ENCODE results near the gene SEMA5A.

The SEMA5A gene, protein sequence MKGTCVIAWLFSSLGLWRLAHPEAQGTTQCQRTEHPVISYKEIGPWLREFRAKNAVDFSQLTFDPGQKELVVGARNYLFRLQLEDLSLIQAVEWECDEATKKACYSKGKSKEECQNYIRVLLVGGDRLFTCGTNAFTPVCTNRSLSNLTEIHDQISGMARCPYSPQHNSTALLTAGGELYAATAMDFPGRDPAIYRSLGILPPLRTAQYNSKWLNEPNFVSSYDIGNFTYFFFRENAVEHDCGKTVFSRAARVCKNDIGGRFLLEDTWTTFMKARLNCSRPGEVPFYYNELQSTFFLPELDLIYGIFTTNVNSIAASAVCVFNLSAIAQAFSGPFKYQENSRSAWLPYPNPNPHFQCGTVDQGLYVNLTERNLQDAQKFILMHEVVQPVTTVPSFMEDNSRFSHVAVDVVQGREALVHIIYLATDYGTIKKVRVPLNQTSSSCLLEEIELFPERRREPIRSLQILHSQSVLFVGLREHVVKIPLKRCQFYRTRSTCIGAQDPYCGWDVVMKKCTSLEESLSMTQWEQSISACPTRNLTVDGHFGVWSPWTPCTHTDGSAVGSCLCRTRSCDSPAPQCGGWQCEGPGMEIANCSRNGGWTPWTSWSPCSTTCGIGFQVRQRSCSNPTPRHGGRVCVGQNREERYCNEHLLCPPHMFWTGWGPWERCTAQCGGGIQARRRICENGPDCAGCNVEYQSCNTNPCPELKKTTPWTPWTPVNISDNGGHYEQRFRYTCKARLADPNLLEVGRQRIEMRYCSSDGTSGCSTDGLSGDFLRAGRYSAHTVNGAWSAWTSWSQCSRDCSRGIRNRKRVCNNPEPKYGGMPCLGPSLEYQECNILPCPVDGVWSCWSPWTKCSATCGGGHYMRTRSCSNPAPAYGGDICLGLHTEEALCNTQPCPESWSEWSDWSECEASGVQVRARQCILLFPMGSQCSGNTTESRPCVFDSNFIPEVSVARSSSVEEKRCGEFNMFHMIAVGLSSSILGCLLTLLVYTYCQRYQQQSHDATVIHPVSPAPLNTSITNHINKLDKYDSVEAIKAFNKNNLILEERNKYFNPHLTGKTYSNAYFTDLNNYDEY

DNA sequence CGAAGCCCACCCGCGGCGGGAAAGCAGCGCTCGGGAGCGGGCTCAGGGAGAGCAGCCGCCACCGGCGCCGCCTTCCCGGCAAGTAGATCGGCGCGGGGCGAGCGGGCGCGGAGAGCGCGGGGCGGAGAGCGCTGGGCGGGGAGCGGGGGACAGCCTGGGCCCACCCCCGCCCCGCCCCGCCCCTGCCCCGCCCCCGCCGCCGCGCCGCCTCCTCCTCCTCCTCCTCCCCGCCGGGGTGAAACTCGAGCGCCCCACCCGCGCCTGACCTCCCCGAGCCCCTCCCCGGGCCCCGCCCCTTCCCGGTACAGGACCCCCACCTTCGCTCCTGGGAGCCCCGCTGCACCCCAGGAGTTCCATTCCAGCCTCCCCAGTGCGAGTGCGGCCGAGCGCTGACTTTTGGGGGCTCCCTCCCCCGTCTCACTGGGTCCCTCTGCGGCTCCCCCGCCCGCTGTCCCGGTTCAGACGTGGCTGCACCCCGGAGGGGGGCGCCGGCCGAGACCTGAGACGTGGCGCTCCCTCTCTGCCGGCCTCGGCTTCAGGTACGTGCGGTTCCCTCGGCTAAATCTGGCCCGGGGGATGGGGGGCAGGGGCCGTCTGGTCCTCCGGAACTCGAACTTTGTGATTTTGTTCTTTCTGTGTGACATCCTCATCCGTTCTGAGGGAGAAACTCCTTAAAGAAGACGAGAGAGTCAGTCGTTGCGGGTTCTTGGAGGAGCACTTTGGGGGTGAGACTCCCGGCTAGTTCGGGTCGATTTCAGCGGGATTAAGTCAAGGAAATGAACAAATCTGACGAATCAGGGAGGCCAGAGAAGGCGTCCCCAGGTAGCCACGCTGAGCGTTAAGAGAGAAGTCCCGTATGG is at the start of gene SEMA5A:
SEMA5A (minus strand) TSS at position 84 of the 860 bp plus-strand sequence. CDS start 166,129 bp downstream, outside the sequence.
- peak; percentile 21 for DNase-seq

DNA sequence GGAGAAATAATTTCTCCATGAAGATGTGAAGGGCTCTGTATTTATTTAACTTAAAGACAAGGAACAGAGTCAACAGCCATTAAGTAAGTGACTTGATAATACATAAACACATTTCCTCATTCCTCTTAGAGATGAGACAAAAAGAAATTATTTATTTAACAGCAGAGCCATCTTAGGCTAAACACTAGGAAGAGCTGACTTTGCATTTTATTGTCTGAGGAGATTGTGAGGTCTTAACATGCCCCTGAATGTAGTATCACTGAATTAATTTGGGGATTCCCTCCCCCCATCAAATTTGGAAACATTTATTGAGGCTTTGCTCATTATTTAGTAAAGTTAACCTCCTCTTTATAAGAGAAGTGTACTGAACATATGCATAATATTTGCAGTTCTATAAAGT is 49.0 kb upstream of the SEMA5A start:
- DNase-seq = no peak

DNA sequence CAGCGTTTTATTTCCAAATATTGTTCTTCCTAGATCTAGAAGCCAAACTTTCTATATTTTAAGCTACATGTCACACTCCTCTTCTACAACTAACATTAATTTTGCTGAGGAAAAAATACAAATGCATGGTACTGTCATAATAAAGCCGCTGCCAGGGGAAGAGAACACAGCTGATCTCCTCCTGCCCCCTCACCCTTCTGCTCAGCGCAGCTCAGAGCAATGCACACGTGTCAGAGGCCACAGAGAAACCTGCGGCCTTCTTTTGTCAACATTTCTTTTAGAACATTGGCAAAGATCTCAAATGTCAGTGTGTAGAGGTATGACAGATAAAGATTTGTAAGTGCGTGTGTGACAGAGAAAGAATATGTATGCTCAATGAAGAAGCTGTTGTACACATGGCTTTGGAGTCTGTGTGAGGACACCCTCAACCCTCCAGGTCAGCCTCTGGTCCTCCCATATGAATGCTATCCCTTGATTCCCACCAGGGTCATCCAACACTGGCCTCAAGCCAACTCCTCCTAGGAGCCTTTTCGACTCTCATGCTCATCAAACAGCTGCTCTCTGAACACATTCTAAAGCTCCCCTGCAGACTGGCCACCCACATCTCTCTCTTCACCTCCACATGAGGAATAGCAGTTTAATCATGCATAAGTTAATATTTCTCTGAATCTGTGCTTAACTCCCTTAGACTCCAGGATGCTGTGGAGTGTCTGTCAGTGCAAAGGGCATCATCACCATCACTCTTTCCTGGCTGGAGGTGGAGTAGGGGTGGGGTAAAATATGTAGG is 43.4 kb upstream of the SEMA5A start:
- DNase-seq = no peak

DNA sequence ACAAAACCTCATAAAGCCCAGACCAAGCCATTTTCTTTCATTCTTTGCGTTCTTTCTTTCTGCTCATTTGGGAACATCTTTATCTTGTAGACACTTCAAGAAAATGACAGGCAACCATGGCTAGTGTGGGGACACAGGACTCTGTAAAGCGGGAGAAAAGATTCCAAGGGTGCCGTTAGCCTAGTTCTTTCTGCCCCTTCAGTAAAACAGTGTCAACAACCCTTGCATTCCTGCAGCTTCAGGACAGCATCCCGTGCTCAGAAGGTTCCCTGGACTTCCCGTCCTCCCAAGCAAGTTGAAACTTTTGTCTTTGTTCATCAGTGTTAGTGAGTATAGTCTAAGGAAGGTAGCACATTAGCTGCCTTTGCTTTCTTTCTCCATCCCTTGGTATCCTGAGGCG is 42.4 kb upstream of the SEMA5A start:
- DNase-seq = no peak

DNA sequence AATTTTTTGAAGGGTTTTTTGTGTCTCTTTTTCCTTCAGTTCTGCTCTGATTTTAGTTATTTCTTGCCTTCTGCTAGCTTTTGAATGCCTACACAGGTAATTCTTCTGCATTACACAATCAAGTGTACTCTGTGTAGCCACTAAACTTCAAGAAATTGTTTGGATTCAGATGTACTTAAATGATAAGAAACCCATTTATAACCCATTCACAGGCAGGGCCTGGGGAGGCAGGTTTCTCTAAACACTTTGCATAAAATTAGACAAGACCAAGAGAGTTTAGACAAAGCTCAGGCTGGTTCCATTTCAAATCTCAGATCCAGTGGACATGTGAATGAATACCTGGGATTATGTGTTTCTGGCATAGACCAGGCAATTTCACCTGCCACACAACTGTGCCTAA is 41.3 kb upstream of the SEMA5A start:
- no peak for DNase-seq

DNA sequence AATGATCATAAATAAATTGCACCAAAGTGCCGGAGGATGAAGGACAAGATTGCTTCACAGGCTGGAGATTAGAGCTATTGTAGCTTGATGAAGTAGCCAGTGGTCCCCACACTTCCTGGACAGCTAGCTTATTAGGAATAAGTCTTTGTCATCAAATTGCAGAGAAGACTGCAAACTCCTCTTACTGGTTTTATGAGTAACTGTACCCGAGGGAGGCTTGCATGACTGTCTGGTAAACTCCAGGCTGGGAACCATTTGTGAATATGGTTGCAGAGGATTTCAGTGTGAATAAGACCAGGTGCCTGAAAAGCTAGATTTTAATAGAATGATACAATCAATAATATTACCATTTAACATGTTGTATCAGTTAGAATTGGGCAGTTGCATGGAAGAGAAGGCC is 36.5 kb upstream of the SEMA5A start:
- DNase-seq = no peak

DNA sequence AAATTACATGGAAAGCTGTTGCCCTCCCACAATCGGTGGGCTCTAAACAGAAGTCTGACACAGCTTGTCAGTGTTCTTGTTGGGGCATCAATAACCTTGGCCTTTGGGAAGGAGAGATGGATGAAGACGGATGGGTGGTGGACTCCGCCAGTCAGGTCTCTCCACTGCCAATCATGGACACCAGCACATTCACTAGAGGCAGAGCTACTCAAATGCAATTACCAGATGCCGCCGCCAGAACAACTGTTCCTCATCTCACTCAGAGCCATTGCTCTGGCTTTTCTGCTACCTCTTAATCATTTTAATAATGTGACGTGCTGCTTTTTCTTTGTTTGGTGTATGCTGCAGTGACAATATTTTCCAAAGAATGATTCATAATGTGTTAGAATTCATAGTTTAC is 27.9 kb upstream of the SEMA5A start:
- DNase-seq = no peak

DNA sequence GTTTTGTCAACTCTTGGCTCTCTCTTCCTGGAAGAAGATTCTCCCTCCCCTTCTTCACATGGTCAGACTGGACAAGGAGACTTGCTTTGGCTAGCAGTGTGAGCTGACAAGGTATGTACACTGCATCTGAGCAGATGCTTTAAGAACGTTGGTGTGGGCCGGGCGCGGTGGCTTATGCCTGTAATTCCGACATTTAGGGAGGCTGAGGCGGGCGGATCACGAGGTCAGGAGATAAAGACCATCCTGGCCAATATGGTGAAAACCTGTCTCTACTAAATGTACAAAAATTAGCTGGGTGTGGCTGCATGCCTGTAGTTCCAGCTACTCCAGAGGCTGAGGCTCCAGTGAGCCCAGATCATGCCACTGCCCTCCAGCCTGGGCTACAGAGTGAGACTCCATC is 26.4 kb upstream of the SEMA5A start:
- no peak for DNase-seq

DNA sequence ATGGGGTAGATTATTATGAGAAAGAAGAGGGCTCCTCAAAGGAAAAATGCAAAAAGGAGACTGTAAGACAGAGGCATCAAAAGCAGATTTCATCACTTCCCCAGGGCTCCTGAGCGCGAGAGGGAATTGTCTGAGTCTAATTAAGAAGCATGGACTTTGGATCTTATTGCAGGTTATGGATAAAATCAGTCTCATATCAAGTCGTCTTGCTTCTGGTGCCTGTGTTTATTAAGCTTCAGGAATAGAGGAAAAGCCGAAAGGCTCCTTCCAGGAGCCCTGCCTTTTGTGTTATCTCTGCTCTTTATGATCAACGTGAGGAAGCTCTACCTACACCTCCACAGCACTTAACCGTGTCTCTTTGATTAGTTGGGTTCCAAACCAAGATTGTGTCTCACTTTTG is 25.0 kb upstream of the SEMA5A start:
- no peak for DNase-seq

DNA sequence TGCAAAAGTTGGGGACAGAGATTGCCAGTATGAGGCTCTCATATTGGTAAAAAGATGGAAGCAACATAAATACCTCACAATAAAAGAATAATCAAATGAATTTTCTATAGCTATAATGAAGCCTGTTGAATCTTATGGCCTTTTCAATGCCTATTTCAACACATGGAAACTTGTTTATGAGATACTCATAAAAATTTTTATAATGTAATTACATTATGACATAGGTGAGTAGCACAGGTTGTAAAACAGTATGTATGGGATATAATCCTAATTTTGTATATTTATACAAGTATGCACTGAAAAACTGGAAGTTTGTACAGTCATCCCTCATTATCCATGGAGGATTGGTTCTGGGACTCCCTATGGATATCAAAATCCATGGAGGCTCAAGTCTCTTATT is 21.2 kb upstream of the SEMA5A start:
- no peak for DNase-seq

DNA sequence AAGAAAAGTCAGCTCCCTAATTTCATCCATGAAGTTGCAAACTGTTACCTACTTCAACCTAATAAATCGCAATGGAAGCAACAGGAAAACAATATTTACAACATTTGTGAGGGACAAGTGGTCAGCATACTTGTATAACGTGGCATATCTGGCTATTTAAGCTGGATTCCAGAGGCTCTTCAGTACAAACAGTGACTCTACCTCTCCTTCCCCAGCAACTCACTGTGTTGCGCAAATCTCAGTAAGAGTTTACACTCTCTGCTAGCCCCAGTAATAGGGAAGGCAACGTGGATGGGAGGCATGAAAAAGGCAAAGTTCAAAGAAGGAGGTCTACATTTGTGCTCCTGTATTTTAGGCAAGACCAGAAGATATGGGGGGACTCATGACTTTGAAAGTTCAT is 18.9 kb upstream of the SEMA5A start:
- DNase-seq = no peak

DNA sequence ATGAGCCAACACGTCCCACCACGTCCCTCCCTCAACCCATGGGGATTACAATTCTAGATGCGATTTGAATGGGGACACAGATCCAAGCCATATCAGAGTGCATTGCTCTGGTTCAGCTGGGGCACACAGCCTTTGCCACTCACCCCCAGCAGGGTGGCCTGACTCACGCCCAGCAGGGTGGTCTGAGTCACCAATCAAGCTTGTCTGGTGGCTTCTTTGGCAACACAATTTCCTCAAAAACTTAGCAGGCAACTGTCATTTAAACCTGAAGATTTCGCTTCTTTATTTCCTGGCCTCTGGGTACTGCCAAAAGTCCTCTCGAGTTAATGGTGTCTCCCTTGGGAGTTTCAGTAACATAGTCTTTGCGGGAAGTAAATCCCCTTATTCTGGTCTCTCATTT is 16.3 kb upstream of the SEMA5A start:
- DNase-seq = no peak

DNA sequence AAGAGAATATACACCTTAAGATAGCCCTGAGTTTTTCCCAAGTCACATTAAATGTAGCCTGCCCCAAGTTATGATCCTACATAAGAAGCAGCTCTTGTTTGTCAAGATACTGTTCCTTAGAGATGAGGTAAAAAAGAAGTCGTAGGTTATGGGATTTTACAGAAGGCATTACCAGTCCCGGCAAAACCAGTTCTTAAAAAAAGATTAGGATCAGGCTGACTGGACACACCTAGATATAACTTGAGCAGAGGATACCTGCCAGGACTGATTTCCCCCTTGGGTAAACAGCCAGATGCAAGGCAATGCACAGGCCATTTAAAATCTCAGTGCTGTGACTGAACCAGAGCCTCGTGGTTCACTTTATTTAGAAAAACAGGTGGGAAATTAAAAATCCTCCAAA is 14.1 kb upstream of the SEMA5A start:
- no peak for DNase-seq

DNA sequence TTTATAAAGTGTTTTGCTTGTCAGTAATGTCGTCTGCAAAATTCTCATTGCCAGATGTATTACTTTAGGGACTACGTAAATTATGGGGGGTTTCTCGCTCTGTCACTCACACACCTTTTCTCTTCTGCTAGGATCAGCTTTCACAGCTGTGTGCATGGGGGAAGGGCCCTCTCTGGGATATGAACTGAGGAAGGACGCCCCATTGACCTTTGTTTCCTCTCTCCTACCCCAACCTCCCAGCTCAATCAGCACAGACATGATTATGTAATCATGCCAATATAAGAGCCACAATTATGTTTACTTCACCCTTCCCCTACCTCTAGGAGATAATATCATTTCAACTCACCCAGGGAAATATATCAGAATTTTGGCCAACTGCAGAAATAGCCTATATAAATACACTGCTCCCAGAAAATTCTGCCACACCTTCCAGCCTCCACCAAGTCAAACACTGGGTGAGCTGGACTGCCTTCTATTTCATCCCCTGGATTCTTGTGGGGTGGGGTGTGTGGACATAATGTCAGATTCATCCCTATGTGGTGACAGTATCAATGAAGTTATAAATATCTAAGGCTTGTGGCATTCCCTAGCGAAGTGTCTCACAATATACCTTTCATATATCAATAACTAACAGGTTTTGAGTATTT is 12.6 kb upstream of the SEMA5A start:
- DNase-seq = no peak

DNA sequence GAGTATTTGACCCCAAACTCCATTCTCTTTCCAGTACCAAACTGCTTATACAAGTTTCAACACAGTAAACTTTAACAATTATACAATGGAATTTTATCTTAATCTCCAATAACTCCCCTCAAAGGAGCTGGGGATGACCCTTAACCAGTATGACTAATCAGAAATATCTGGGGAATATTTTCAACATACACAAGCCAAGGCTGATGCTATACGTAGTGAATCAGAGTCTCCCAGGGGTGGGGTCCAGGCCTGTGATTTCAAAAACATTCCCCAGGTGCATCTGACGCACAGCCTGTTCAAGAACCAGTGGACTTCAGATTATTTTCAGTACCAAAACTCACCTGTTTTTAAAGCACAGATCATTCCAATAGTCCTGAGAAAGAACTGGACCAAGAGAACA is 11.8 kb upstream of the SEMA5A start:
- no peak for DNase-seq

DNA sequence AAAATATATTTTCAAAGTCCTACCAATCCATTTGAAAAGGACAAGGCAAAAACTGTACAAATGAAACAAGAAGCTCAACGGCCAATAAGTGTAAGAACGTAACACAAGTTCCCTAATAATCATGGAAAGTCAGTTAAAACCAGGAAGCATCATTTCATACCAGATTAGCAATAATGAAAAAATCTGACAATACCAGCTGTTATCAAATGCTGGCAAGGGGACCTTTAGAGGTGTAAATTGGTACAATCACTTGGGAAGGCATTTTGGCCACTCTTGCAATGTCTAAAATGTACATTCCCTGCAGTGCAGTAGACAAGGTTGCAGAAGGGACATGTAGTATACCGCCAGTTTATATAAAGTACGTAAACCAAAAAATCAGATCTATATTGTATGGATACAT is 10.1 kb upstream of the SEMA5A start:
- DNase-seq = no peak

DNA sequence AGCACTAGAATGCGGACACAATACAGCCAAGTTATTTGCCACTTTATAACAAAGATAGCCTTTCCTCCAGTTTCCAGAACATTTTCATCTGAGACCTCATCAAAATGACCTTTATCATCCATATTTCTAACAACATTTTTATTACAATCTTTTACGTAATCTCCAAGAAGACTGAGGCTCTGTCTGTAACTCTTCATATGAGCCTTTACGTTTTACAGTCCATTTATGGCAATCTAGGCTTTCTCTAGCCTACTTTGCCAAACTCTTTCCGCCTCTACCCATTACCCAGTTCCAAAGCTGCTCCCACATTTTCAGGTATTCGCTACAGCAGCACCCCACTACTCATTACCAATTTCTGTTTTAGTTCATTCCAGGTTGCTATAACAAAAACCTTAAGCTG is 8.2 kb upstream of the SEMA5A start:
- DNase-seq = no peak

DNA sequence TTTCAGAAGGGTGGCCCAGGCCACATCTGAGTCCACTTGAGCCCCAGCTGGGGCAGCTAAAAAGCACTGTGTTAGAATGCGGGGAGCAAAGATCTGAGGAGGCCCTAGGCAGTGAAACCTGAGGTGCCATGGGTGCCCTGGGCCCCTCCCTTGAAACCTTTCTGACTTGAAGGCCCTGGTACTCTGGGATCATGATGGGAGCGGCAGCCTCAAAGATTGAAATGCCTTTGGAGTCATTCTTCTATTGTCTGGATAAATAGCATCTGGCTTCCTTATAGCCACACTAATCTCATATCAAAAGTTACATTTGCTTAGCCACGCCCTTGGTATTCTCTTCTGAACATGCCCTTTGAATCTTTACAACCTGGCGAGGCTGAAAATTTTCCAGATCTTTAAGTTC is 7.7 kb upstream of the SEMA5A start:
- DNase-seq = no peak

DNA sequence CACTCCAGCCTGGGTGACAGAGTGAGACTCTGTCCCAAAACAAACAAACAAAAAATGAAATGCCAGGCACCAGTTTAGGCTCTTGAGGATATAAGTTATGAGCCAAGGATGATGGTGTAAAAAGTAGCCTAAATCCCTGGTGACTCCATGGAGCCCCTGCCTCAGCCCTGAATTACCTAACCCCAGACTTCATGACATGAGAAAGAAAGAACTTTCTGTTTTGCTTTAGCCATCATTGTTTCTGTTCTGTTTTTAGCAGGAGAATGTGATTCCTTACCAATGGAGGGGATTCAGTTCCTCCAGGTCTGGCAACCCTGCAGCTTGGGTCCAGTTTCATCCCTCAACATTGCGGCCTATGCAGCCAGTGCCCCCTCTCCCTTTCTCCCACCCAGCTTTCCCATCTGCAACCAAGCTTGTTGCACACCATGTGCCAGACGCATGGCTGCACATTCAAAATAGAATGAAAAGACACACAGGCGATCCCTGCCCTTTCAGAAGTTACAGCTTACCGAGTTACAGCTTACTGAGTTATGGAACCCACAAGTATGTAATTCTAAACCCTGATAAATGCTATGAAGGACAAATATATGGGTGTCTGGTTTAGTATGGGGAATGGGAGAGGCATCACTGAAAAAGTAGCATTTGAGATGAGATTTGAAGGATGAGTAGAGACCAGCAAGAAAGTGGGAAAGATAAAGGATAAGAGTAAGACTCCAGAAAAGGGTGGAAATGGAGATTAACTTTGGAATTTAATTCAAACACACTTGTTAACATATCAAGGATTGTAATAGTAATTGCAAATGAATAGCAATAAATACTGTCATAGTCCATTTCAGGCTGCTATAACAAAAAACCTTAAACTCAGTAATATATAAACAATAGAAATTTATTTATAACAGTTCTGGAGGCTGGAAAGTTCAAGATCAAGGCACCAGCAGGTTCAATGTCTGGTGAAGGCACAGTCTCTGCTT is 6.0 kb upstream of the SEMA5A start:
- no peak for DNase-seq

DNA sequence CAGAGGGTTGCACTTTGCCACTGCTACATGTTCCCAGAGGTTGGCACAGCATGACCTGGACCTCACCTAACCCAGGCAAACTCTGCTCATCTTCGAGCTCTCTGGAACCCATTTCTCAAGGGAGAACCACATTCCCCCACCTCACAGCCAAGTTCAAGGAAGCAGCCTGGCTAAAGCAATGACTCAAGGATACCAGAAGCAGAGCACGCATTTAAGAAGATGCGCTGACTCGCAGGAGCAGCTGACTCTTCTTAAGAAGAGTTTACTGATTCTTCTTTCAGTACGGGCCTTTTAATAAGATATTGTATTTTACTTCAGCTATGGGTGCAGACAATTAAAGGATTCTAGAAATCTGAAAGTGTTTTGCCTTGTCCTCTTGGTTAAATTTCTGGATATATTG is 4.1 kb upstream of the SEMA5A start:
- no peak for DNase-seq
